ENCODE data around the gene PROX2.

The PROX2 gene

DNA sequence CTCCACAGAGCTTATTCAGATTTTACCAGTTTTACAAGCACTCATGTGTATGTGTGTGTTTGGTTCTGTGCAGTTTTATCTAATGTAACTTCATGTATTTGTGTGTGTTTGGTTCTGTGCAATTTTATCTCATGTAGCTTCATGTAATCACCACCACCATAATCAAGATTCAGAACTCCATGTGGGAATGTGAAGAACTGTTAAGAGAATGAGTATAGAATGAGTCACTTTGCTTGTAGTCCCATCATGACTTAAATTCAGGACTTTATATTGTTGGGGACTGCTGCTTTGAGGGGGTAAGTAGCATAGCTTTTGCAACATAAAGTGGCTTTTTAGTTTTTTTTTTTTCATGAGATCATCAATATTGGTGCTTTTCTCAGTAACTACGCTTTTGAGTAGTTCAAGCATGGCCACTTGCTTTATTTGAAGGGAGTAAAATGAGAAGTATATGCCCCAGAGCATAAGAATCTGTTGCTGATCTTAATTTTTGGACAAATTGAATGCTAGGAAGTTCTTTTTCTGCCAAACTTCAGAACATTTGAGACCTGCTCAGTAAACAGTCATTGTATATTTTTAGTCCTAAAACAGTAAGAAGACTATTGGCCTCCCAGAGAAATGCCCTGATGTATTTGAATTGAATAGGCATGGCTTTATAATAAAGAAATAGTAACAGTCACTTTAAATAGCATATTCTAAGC is 28.8 kb downstream of the PROX2 start:
- DNase-seq (ENCODE audit: low read depth in 2 of 2, low spot score in 1 of 2), result no peak

DNA sequence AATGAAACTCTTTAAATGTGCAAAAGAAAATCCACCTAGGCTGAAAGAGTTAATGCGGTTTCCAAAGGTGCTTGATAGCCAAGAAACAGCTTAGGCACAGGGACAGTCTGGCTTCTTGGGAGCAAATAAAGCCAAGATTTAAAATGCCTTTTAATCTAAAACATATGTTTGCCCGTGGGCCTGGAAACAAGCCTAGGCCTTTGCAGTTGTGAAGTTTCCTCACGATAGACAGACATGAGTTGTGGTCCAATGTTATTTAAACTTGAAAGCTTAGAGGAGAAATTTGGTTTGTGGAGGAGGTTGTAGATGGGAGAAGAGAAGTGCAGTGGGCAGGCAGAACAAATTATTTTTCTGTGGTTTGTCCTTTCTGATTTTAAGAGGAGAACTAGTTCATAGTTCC is 29.8 kb downstream of the PROX2 start:
- DNase-seq (ENCODE audit: low read depth in 2 of 2, low spot score in 1 of 2), result no peak

GRCh38 chr14:74843653-74844052 is 32.3 kb downstream of the PROX2 start:
- DNase-seq (ENCODE audit: low read depth in 2 of 2, low spot score in 1 of 2), result no peak

DNA sequence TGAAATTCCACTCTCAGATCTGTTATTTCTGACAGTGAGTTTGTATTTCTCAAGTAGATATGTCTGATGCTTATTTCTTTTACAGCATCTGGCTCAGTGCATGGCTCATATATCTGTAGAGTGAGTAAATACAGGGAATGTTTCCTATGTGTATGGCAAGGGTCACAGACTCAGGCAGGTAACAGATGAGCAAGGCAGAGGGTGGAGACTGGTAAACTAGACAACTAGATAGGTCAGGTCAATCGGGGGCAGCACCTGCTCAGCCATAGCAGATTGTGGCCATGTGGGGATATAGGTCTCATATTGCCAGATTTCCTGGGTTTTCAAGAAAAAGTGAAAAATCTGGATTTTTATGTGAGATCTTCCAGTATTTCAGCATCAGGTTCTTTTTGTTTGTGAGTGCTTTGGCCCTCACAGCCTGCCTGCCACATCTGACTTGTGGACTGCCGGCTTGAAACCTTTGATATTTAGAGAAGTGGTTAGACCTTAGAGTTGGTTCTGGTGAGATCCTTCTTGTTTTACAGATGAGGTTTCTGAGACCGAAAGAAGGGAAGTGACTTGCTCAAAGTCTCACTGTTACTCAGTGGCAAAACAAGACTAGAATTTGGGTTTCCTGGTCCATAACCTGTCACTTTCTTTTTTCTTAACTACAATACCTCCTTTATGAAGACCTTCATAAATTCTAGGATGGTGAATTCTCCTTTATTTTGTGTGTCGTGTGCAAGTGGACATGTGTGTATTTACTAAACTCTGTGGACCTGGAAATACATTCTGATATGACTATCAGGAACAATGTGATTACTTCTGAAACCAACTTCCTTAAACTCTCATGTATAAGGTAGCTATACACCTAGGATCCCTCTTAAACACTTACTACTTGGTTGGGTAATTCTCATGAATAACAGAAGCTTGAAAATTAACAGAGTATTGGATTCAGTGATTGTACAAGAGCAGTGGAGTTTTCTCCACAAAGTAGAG is 34.4 kb downstream of the PROX2 start:
- no peak for DNase-seq (ENCODE audit: low read depth in 2 of 2, low spot score in 1 of 2)

GRCh38 chr14:74840603-74841030 is 35.3 kb downstream of the PROX2 start:
- DNase-seq (ENCODE audit: low read depth in 2 of 2, low spot score in 1 of 2), result no peak

- no peak for DNase-seq (ENCODE audit: low read depth in 2 of 2, low spot score in 1 of 2)
Measured at GRCh38 chr14:74838166-74838565, 37.8 kb downstream of the PROX2 start.

DNA sequence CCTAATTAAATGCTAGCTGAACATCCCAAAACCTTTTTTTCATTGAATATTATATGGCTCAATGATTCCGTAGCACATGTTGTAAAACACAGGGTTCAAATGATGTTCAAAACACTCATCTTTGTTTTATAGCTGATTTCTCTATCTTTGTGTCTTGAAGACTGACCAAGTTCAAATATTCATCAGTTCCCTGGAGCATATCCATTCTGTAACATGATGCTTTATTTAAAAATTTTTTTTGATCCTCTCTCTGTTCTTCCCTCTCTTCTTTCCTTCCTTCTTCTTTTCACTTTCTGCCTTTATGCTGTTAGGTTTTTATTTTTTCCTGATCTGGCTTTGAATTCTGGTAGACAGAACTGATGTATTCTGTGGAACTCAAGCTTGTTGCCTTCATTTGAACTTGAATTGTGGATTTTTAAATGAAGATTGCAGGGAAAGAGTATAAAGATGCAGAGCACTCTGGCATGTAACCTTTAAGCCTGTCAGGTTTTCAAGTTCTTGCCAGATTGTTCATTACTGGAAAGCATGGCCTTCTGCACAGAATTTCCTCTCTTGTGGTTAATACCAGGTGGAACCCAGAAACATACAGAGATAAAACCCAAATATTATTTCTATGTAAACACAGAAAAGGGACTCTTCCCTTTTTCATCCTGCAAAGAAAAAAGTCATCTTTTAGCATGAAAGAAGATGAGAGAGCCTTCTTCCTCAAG is 39.5 kb downstream of the PROX2 start:
- DNase-seq (ENCODE audit: low read depth in 2 of 2, low spot score in 1 of 2), result no peak

DNA sequence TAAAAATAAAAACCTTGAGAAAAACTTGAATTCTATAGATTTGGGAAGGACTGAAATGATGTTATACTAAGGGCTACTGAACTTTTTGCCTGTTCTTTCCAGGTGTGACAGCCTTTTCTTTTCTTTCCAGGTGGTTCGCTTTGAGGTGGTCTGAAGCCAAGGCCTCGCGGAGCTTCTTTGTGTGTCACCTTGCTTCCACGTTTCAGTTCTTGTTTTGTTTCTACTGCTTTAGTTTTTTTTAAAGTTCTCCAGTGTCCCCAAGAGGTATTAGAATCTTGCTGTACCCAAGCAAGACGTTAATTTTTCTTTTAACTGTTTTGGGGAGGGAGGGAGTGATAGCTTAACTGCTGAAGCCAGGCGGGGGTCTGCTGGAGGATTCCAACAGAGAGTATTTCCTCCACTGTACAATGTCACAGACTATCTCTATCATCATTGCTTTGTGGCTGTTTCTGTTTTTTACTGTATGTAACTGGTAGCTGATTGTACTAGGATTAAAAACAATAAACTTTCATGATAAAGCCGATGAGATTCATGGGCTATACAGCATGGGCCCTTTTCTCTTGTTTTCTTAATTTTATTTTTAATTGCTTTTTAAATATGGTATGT is 40.2 kb downstream of the PROX2 start:
- no peak for DNase-seq (ENCODE audit: low read depth in 2 of 2, low spot score in 1 of 2)

GRCh38 chr14:74834692-74835392 is 41.1 kb downstream of the PROX2 start:
- DNase-seq (ENCODE audit: low read depth in 2 of 2, low spot score in 1 of 2), result no peak

- no peak for DNase-seq (ENCODE audit: low read depth in 2 of 2, low spot score in 1 of 2)
Measured at GRCh38 chr14:74832849-74833248, 43.1 kb downstream of the PROX2 start.

GRCh38 chr14:74829251-74829650 is 46.7 kb downstream of the PROX2 start:
- DNase-seq (ENCODE audit: low read depth in 2 of 2, low spot score in 1 of 2), result no peak

DNA sequence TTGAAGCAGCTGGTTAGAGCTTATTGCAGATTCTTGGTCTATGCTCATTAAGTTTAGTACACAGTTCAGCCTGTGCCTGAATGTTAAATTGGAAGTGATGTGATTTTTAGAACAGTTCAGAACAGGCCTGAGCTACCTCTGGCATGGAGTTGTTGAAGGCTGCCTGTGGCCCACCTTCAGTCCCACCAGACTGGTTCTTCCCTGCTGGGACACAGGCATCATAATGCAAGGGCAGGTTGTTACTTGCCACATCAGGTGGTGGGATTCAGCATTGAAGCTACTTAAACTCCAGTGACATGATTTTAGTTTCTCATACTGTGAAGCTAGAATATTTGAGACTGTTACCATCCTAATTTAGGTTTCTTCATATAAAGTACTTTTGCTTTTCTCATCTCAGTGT is 49.4 kb downstream of the PROX2 start:
- no peak for DNase-seq (ENCODE audit: low read depth in 2 of 2, low spot score in 1 of 2)
